Measurements from ENCODE around the gene NUP50.
A peak's percentile ranks its signal among the peaks of the same experiment; 100 is the strongest.
"Not testable (repeated sequence)": the region's sequence is repeated elsewhere in the genome, so short reads cannot be mapped to it uniquely, and the experiment has no call there.

NUP50 gene

DNA sequence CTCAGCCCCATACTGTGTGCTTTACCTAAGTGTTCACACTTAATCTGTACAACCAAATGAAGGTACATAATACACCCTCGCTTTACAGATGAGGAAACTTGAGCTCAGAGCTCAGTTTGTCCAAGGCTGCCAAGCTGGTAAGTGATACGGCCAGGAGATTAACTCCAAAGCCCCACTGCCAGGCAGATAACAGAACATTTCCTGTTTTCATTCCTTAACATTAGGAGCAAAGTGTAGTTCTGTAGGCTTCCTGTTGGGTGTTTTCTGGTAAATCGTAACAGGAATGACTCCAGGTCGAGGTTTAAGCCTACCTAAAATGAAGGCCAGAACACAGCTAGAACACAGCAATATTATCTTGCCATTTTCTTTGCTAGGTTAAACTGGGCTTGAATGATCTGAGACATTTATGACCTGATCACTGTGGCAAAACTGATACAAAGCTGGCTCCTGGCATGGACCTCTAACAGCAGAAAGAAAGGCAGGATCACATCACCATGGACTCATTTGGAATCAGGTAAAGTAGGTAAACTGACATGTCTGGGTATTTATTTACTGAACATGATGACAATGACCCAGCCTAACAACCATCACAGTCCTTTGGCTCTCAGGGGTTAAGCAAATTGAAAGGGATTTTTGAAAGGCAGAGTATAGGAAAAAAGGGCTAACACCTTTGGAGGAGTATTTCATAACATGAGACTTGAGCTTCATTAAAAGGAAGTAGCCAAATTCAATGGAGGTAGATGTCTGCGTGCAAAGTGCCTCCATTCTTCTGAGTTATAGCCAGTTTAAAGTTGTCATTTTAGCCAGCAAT, 3.9 kb upstream of the NUP50 start:
- no peak for DNase-seq (ENCODE audit: low read depth in 3 of 3, low spot score in 1 of 3)

DNA sequence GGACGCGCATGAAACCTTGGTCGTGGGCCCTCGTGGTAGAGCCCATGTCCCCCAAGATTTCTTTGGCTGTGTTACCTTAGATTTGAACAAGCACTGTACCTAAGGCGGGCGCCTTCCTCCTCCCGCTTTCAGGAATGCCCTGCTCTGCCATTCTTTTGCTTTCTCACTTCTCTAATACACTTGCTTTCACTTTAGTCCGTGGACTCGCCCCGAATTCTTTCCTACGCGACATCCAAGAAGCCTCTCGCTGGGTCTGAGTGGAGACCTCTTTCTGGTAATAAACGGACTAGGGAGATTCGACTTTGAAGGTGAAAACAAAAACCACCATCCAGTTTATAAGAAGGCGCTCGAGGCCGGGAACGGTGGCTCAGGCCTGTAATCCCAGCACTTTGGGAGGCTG, 1.2 kb upstream of the NUP50 start:
- no peak for DNase-seq (ENCODE audit: low read depth in 3 of 3, low spot score in 1 of 3)

DNA sequence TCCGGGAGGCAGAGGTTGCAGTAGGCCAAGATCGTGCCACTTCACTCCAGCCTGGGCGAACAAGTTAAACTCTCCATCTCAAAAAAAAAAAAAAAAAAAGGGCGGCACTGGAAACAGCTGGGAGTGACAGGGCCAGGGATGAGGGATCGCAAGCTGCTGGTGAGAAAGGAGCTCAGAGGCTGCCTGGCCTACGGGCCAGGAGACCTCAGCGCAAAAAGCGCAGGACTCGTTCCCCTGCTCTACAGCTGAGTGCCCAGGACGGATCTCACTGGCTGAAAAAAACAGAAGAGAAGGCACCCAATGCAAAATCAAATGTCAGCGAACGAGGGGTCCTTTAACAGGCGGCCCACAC, 650 bp upstream of the NUP50 start:
- DNase-seq (ENCODE audit: low read depth in 3 of 3, low spot score in 1 of 3), result no peak

DNA sequence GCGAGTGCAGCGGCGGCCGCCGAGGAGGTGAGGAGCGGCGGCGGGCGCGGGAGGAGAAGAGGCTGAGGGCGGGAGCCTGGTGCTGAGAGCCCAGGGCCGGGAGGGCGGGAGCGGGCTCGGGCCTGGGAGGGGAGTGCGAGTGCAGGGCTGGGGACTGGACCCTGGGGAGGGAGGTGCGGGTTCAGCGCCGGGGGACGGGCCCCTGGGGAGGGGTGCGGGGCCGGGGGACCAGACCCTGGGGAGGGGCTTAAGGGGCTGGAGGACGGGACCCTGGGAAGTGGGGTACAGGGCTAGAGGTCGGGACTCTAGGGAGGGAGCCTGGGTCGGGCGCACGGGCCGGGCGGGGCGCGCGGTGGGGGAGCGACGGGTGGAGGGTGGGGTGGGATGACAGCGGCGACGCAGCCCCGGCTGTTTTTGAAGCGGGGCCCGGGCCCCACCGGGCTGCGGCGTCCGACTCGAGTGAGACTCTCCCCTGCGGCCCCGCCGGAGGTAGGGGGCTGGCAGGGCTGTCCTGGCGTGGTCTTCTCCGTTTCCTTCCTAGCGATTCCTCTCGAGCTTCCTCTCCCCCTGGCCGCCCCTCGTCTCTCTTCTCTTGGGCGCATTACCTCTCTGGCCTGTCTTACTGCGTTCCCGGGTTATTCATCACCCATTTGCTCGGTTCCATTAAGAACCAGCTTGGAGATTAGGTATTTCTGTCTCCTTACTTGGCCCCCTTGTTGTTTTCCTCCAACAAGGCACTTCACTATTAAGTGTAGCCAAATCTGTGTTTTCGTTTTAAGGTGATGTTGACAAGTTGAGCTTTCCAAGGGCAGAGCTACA, 754 bp downstream of the NUP50 start:
- peak in 1 of 3 donors; percentile 23 for DNase-seq (ENCODE audit: low read depth in 3 of 3, low spot score in 1 of 3)

DNA sequence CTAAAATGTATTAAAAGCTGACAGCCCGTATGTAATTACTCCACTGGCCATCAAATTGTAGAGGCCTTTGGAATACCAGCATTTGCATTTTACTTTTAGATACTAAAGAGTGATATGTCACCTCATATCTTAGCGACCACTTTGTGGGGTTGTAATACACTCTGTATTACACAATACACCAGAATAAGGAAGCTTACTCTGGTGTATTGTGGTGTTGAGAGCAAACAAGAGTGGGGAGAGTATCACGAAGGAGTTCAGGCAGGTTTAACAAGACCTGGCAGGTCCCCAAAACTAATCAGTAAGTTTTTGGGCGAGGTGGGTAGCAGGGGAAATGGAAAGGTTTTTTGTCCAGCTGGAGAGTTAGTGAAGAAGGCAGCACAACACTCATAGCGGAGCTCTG, 3.2 kb downstream of the NUP50 start:
- no peak for DNase-seq (ENCODE audit: low read depth in 3 of 3, low spot score in 1 of 3)

DNA sequence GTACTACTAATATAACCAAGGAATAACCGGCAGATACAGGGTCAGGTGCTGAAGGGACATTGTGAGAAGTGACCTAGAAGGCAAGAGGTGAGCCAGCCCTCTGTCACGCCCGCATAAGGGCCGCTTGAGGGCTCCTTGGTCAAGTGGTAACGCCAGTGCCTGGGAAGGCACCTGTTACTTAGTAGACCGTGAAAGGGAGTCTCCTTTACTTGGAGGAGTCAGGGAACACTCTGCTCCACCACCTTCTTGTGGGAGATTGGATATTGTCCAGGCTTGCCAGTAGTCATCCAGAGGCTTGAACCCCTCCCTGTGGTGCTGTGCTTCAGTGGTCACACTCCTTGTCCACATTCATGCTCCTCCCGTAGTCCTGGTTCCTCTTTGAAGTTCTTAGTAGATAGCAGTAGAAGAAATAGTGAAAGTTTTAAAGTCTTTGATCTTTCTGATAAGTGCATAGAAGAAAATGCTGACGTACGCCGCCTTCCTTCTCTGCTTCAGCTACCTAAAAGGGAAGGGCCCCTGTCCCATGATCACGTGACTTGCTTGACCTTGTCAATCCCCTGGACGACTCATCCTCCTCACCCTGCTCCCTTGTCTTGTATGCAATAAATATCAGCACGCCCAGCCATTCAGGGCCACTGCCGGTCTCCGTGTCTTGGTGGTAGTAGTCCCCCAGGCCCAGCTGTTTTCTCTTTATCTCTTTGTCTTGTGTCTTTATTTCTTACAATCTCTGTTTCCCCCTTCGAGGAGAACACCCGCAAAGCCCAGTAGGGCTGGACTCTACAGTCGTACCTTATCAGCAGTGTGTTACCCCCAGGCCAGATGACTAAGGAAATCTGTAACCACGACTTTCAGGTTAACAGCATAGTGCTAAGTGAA, 6.1 kb downstream of the NUP50 start:
- DNase-seq (ENCODE audit: low read depth in 3 of 3, low spot score in 1 of 3), result no peak

DNA sequence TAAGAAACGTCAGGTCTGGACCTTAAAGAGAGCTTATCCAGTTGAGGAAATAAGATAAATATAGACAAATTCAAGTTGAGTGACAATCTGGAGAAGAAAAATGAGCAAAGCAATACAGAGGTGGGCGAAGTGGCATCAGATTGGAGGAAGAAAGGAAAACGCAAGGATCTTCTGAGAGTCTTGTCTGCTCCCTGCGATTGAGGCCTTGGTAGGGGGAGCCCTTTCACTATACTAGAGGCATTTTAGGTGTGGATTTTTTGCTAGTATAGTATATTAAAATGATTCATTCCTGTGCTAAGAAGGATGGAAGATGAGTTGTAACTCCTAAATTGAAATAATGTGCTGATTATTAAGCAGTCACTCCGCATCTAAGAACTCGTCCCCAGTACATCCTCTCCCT, 8.1 kb downstream of the NUP50 start:
- DNase-seq (ENCODE audit: low read depth in 3 of 3, low spot score in 1 of 3), result no peak

DNA sequence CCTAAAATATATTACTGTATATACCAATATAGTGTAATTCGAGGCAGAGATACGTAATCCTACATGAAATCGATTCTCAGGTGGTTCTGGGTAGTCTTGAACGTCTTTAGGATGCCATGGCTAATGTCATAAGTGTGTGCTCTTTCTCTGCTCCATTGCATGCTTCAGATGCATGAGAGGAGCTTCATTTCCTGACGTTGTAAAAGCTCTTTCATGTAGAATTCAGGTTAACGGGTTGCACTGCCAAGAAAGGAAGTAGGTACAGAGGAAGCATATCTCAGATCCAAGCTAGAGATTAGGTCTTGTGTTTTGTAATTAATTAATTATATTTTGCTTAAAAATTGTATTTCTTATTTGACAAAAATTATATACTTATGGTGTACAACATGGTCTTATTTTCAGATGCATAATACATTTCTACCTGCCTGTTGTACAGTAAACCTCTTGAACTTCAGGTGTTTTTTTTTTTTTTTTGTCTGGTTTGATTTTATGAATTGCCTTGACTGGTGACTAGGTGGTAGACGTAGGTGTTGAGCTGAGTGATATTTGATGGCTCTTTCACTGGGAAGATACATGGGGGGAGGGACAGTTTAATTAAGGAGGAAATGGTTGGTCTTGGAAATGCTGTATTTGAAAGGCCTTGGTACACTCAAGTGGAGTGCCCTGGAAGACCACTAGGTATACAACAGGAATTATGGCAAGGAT, 9.3 kb downstream of the NUP50 start:
- no peak for DNase-seq (ENCODE audit: low read depth in 3 of 3, low spot score in 1 of 3)

DNA sequence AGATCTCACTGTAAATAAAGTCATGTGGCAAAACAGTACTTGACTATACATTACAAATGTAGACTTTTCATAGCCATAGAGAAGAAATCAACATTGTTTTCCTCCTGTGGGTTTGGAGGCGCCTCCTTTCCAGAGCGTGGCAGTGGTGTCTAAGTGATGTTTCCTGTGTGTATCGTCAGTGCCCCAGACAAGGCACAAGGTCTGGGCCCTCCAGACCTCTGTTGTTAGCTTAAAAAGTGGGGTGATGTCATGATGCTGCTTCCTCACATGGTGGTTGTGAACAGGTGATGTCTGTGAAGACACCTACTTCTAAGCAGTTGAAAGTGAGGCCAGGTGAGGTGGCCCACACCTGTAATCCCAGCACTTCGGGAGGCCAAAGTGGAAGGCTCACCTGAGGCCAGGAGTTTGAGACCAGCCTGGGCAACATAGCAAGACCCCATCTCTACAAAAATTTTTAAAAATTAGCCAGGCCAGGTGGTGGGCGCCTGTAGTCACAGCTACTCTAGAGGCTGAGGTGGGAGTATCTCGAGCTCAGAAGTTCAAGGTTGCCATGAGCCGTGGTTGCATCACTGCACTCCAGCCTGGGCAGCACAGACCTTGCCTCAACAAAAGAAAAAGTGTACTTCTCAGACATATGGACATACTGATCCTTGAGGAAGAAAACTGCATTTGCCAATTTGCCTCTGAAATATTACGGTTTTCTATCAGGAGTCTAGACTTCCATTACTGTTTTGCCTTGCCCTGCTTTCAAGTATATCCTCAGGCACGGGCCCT, 15.7 kb downstream of the NUP50 start:
- DNase-seq (ENCODE audit: low read depth in 3 of 3, low spot score in 1 of 3), result peak in 1 of 3 donors; percentile 5

DNA sequence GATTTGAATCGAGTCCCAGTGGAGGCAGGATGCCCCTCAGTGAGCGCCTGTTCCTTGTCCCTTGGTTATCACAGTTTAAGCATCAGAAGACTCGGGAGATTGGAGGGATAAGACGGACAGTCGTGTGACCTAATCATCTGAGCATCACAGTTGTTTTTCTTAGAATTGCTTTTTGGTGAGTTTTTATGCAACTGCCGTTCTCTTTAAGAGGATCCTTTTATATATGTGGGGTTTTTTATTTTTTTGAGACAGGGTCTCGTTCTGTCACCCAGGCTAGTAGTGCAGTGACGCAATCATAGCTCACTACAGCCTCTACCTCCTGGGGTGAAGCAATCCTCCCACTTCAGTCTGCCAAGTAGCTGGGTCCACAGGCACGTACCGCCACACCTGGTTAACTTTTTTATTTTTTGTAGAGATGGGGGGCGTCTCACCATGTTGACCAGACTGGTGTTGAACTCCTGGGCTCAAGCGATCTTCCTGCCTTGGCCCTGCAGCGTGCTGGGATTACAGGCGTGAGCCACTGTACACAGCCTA, 16.5 kb downstream of the NUP50 start:
- DNase-seq (ENCODE audit: low read depth in 3 of 3, low spot score in 1 of 3), result no peak

DNA sequence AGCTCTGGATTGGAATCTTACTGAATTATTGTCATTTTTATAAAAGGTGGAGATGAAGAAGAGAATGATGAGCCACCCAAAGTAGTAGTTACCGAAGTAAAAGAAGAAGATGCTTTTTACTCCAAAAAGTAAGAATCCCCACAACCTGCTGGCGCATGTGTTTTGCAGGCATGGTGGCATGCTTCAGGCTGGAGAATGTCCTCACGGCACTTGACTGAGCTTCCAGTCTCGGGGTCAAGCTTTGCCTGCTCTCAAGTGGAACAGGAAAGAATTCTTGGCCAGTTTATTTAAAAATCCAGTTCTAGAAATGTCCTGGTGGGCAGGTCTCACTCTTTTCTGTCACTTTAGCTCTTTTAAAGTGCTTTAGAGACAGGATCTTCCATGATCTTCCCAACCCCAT, 17.5 kb downstream of the NUP50 start:
- no peak for DNase-seq (ENCODE audit: low read depth in 3 of 3, low spot score in 1 of 3)

DNA sequence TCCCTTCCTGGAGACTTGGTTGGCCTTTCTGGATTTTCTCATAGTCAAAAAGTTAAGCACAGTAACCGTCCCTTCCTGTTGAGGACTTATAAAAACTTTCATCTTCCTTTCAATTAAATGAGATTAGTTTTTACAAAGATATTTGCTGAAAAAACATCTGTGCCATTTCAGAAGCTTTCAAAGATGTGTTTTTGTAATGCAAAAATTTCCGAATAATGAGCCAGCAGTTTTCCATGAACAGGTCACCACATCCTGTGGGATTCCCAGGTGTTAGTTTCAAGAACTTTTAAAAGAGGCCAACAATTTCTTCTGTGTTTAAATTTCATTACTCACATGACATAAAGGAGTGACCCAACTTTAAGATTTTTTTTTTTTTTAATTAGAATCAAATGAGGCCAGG, 18.0 kb downstream of the NUP50 start:
- no peak for DNase-seq (ENCODE audit: low read depth in 3 of 3, low spot score in 1 of 3)

DNA sequence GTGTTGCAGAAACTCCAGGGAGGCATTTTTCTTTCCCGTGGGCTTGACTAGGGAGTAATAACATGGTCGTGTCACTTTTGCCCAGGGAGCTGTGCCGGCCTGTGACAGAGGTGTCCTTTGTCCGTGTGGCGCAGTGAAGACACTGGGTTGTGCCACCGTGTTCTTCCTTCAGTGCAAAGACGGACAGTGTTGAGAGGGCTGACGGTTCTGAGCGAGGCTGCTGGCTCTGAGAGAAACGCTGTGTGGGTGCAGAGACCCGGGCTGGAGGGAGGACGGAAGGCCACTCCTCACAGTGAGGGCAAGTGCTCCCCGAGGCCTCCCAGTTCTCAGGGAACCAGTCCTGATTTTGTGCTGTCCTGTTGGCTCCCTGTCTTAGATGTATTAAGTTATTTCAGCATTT, 20.2 kb downstream of the NUP50 start:
- DNase-seq (ENCODE audit: low read depth in 3 of 3, low spot score in 1 of 3), result no peak

DNA sequence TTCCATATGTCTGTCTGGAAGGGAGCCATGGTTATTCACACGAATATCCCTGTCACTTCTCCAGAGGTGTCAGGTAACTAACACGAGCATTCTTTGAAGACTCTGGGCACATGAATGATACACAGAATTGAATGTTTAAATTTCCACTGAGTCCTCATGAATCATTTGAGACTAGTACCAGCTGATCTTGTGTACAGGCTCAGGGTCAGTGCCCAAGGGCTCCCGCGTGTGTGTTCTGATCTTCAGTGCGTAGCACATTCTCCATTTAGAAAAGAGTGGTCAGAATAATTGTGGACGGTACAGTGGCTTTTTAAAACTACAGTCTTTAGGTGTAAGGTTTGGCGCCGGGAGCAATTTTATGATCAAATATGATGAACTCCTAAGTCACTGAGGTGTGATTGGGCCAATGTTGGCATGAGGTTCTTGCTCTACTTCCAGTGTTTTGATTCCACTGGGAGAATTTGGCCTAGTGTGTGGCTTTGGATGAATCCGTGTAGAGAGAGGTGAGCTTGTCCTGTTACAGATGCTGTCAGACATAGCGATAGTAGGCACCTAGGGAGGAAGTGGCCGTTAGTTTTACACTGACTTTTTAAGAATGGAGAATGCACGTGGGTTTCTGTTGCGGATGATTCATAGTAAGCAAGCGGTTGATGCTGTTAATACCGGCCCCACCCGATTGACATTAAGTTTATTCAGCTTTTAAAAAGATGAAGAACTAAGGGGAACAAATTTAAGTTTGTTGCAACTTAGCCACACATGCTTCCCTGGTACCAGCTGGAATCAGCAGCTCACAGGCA, 22.2 kb downstream of the NUP50 start:
- no peak for DNase-seq (ENCODE audit: low read depth in 3 of 3, low spot score in 1 of 3)

DNA sequence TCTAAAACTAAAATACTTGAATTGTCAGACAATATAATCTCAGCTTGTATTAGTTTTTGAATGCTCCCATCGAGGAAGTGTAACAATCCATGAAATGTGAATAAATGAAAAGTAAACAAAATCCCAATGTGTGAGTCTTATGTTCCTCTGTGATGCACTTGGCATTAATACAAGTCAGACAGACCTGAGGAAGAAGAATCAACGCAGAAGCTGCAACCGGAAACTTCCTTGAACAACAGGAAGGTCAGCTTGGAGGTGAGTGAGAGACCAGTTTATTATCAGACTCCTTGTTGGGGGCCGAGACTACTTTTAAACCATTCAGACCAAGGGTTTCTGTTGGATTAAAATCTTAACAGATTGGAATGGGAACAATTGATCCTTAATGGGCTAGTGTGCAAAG, 24.2 kb downstream of the NUP50 start:
- DNase-seq (ENCODE audit: low read depth in 3 of 3, low spot score in 1 of 3), result no peak

DNA sequence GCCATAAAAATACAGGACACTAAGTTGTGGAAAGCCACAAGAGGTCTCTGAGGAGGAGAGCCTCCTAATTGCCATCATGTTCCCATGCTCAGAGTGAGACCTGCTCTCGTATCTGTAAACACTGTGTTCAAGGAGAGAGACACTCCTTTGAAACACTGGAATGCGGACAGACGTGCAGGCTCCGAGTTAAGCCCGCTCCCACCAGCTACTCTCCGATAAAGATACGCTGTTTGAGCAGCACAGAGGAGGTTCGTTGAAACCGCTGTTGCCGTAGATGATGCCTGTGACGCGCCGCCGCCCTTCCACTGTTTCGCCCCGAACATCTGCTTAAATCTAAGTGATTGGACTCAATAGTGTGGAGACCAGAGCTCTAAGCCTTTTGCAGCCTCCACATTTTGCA, 25.1 kb downstream of the NUP50 start:
- no peak for DNase-seq (ENCODE audit: low read depth in 3 of 3, low spot score in 1 of 3)

DNA sequence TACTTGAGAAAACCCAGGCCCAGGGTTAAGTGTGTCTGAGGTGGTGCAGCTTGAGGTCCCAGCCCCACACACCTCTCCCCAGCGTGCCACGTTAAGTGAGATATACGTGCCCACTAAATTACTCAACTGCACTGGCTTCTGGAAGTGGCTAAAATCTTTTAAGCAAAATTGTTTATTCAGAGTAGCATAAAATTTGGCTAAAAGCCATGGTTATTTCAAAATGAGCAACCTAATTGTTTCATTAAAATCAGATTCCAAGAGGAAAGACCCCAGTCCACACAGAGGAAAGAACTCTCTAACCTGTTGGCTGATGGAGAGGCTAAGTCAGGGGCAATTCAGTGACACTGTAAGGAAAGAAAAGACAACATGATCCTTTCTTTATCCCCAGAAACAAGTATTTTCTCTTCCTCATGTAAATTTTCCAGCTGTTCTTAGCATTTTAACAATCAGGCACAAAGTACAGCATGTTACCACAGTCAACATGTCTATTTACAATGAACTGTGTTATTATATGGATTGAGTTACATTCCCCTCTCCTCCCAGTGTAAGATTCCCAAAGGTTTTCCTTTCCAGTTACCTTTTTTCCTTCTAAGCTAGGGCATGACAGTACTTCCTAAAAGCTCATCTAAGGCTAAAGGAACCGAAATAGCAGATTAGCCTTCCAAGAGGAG, 26.6 kb downstream of the NUP50 start:
- DNase-seq (ENCODE audit: low read depth in 3 of 3, low spot score in 1 of 3), result no peak

DNA sequence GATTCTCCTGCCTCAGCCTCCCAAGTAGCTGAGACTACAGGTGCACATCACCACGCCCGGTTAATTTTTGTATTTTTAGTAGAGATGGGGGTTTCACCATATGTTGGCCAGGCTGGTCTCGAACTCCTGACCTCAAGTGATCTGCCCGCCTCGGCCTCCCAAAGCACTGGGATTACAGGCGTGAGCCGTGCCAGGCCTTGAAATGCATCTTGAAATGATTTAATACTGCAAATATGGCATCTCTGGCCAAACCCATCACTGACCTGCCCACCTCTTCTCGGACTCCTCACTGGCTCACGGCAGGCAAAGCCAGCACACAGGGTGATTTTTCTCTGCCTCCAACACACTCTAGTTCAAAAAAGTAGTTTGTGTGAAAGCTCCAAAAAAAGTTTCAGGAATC, 28.0 kb downstream of the NUP50 start:
- not testable (repeated sequence) for DNase-seq (ENCODE audit: low read depth in 3 of 3, low spot score in 1 of 3)

Data from stimulated activated CD4-positive, alpha-beta T cell treated with anti-CD3 and anti-CD28 coated beads, TNF-alpha, amount 100 ng/mL, for 1 hour (primary cell).